ENCODE results near the gene HSDL1.

HSDL1 gene

GRCh38 chr16:84107921-84108320 is 37.1 kb downstream of the HSDL1 start:
- ATAC-seq (no peak), DNase-seq (no peak)

GRCh38 chr16:84105948-84106740 is 38.8 kb downstream of the HSDL1 start:
- ATAC-seq = no peak
- DNase-seq = no peak

GRCh38 chr16:84105301-84105815 is 39.6 kb downstream of the HSDL1 start:
- DNase-seq (no peak), ATAC-seq (no peak)

- DNase-seq (no peak), ATAC-seq (no peak)
Measured at GRCh38 chr16:84104231-84104630, 40.7 kb downstream of the HSDL1 start.

- ATAC-seq (no peak), DNase-seq (no peak)
Measured at GRCh38 chr16:84103678-84104077, 41.3 kb downstream of the HSDL1 start.

- DNase-seq (no peak), ATAC-seq (no peak)
Measured at GRCh38 chr16:84098939-84099338, 46.0 kb downstream of the HSDL1 start.

- DNase-seq (no peak), ATAC-seq (no peak)
Measured at GRCh38 chr16:84096447-84097005, 48.5 kb downstream of the HSDL1 start.

- no peak for DNase-seq
- ATAC-seq = no peak
Measured at GRCh38 chr16:84095466-84095865, 49.5 kb downstream of the HSDL1 start.

- DNase-seq (no peak), ATAC-seq (no peak)
Measured at GRCh38 chr16:84093879-84094270, 51.1 kb downstream of the HSDL1 start.

GRCh38 chr16:84093120-84093878 is 51.7 kb downstream of the HSDL1 start:
- ATAC-seq (no peak), DNase-seq (no peak)

- no peak for DNase-seq
- ATAC-seq = no peak
Measured at GRCh38 chr16:84091460-84091859, 53.5 kb downstream of the HSDL1 start.

GRCh38 chr16:84090211-84090610 is 54.8 kb downstream of the HSDL1 start:
- ATAC-seq = no peak
- no peak for DNase-seq

GRCh38 chr16:84088695-84089395 is 56.1 kb downstream of the HSDL1 start:
- peak; percentile 64 for DNase-seq

GRCh38 chr16:84087466-84088151 is 57.4 kb downstream of the HSDL1 start:
- DNase-seq (no peak), ATAC-seq (no peak)

More at GRCh38 chr16:84088695-84089395, 56.1 kb downstream of the HSDL1 start:
- peak; percentile 87 for ATAC-seq

GRCh38 chr16:84087001-84087400 is 58.0 kb downstream of the HSDL1 start:
- DNase-seq (no peak), ATAC-seq (no peak)

- no peak for DNase-seq
Measured at GRCh38 chr16:84086341-84086740, 58.6 kb downstream of the HSDL1 start.

GRCh38 chr16:84085773-84086172 is 59.2 kb downstream of the HSDL1 start:
- DNase-seq (no peak), ATAC-seq (no peak)

More at GRCh38 chr16:84086341-84086740, 58.6 kb downstream of the HSDL1 start:
- no peak for ATAC-seq

GRCh38 chr16:84085271-84085667 is 59.7 kb downstream of the HSDL1 start:
- ATAC-seq (no peak), DNase-seq (no peak)

GRCh38 chr16:84084570-84085270 is 60.3 kb downstream of the HSDL1 start:
- DNase-seq = peak; percentile 76
- ATAC-seq = peak; percentile 78

- ATAC-seq (no peak), DNase-seq (no peak)
Measured at GRCh38 chr16:84082835-84083569, 62.0 kb downstream of the HSDL1 start.

Data from stimulated activated naive CD8-positive, alpha-beta T cell treated with anti-CD3 and anti-CD28 coated beads, Interleukin-15, Interleukin-2, amounts not matched to agents 100 U/mL and 50 U/mL, for 24 hours (primary cell).